ENCODE results near the gene SERPINE1.
"Not testable (repeated sequence)": the region's sequence is repeated elsewhere in the genome, so short reads cannot be mapped to it uniquely, and the experiment has no call there.

SERPINE1 gene

GRCh38 chr7:101096331-101096956 lies 30.5 kb upstream of the SERPINE1 start:
- DNase-seq (ENCODE audit: low read depth) = no peak
- TF ChIP-seq CTCF (conservative IDR thresholded peaks at IDR 0.05; ENCODE audit: low read depth, low read length) = no peak
- no peak overlapping the region for H3K4me3 ChIP-seq (ENCODE audit: low read length)

GRCh38 chr7:101096957-101097347 lies 30.0 kb upstream of the SERPINE1 start:
- DNase-seq (ENCODE audit: low read depth) = no peak
- H3K4me3 ChIP-seq (ENCODE audit: low read length) = no peak overlapping the region
- no peak for TF ChIP-seq CTCF (conservative IDR thresholded peaks at IDR 0.05; ENCODE audit: low read depth, low read length)

GRCh38 chr7:101097561-101097960 lies 29.3 kb upstream of the SERPINE1 start:
- TF ChIP-seq CTCF (conservative IDR thresholded peaks at IDR 0.05; ENCODE audit: low read depth, low read length) = no peak
- no peak for DNase-seq (ENCODE audit: low read depth)
- no peak overlapping the region for H3K4me3 ChIP-seq (ENCODE audit: low read length)

- H3K4me3 ChIP-seq (ENCODE audit: low read length) = no peak overlapping the region
- TF ChIP-seq CTCF (conservative IDR thresholded peaks at IDR 0.05; ENCODE audit: low read depth, low read length) = no peak
- peak; percentile 88 for DNase-seq (ENCODE audit: low read depth)
Measured at GRCh38 chr7:101099969-101100781, 26.7 kb upstream of the SERPINE1 start.

- DNase-seq (ENCODE audit: low read depth) = no peak
- no peak for TF ChIP-seq CTCF (conservative IDR thresholded peaks at IDR 0.05; ENCODE audit: low read depth, low read length)
- no peak overlapping the region for H3K4me3 ChIP-seq (ENCODE audit: low read length)
Measured at GRCh38 chr7:101100858-101101847, 25.8 kb upstream of the SERPINE1 start.

- no peak for DNase-seq (ENCODE audit: low read depth)
- no peak overlapping the region for H3K4me3 ChIP-seq (ENCODE audit: low read length)
- no peak for TF ChIP-seq CTCF (conservative IDR thresholded peaks at IDR 0.05; ENCODE audit: low read depth, low read length)
Measured at GRCh38 chr7:101102026-101102425, 24.9 kb upstream of the SERPINE1 start.

GRCh38 chr7:101103701-101104100 lies 23.2 kb upstream of the SERPINE1 start:
- not testable (repeated sequence) for H3K4me3 ChIP-seq (ENCODE audit: low read length); DNase-seq (ENCODE audit: low read depth)

Data from retinal pigment epithelial cell (primary cell).